ENCODE results near the gene IL17RE. TPM values are rescaled to one million over a fixed set of nuclear protein-coding genes. Genes with fewer than 3 reads are reported as not detected.

Gene IL17RE
- total and polyA plus RNA-seq, 8 donors, result 6.4 to 15.6 (median 9.6) TPM

DNA sequence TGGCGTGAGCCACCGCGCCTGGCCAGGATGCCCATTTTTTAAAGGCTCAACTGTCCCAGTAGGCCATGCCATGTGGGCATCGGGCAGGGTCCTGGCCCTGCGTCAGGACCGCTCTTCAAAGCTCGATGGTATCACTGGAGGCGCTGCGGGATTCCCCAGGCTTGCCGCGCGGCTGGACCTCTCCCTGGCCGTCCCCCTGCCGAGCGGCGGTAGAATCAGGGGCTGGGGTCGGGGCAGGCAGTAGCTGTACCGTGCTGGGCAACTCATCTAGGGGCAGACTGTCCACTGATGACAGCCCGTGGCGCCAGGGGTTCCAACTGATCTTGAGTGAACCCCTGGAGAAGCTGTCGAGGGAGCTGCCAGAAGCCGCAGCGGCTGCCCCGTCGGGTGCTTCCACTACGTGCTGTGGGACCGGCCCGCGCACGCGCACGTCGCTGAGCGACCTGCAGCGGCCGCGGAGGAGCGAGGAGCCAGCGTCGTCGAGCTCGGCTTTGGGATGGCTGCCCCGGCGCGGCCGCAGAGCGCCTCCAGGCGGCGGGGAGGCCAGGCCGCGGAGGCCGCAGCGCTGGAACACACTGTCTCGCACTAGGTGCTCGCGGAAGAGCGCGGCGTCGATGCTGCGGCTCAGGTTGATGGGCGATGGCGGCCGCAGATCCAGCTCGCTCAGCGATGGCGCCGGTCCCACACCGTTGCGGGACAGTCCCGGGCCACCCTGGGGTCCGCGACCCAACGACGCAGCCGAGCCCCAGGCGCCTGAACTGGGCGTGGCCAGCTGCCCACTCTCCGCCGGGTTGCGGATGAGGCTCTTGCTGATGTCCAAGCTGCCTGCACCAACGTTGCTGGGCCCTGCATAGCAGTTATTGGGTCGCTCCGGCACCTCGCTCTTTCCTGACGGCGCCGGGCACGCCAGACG is 43.7 kb downstream of the IL17RE start:
- H3K9me3 ChIP-seq, result no peaks in the 10 kb centered on the region
- FAIRE-seq (no peak), DNase-seq (peak; percentile 87 to 98 (median 94)), ATAC-seq (peak; percentile 92 to 95 (median 93))
- peak overlapping the region; percentile 67 to 75 (median 72) for H3K27ac ChIP-seq
- H3K4me3 ChIP-seq, result peak overlapping the region; percentile 23 to 77 (median 56)
- H3K36me3 ChIP-seq, result peaks cover 0 to 8% (median 0%) of the 10 kb centered on the region in 3 donors
- H3K4me1 ChIP-seq, result peaks cover 0 to 5% (median 0%) of the 10 kb centered on the region in 3 donors
- WGBS, 2 donors, result 2 to 3% methylated on average over 52 to 90 of the region's 90 CpGs
- H3K27me3 ChIP-seq, result no peaks in the 10 kb centered on the region
- intact Hi-C loops (cut with DNase I), result loop anchor here in 1 of 3 donors (10.0 kb wide), 1 partner anchor 278 kb away; no protein-coding TSS in a partner anchor
- TF ChIP-seq, protein P1, sequence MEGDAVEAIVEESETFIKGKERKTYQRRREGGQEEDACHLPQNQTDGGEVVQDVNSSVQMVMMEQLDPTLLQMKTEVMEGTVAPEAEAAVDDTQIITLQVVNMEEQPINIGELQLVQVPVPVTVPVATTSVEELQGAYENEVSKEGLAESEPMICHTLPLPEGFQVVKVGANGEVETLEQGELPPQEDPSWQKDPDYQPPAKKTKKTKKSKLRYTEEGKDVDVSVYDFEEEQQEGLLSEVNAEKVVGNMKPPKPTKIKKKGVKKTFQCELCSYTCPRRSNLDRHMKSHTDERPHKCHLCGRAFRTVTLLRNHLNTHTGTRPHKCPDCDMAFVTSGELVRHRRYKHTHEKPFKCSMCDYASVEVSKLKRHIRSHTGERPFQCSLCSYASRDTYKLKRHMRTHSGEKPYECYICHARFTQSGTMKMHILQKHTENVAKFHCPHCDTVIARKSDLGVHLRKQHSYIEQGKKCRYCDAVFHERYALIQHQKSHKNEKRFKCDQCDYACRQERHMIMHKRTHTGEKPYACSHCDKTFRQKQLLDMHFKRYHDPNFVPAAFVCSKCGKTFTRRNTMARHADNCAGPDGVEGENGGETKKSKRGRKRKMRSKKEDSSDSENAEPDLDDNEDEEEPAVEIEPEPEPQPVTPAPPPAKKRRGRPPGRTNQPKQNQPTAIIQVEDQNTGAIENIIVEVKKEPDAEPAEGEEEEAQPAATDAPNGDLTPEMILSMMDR (IDR thresholded peaks at IDR 0.05), result peak; percentile 54 to 73 (median 70)

DNA sequence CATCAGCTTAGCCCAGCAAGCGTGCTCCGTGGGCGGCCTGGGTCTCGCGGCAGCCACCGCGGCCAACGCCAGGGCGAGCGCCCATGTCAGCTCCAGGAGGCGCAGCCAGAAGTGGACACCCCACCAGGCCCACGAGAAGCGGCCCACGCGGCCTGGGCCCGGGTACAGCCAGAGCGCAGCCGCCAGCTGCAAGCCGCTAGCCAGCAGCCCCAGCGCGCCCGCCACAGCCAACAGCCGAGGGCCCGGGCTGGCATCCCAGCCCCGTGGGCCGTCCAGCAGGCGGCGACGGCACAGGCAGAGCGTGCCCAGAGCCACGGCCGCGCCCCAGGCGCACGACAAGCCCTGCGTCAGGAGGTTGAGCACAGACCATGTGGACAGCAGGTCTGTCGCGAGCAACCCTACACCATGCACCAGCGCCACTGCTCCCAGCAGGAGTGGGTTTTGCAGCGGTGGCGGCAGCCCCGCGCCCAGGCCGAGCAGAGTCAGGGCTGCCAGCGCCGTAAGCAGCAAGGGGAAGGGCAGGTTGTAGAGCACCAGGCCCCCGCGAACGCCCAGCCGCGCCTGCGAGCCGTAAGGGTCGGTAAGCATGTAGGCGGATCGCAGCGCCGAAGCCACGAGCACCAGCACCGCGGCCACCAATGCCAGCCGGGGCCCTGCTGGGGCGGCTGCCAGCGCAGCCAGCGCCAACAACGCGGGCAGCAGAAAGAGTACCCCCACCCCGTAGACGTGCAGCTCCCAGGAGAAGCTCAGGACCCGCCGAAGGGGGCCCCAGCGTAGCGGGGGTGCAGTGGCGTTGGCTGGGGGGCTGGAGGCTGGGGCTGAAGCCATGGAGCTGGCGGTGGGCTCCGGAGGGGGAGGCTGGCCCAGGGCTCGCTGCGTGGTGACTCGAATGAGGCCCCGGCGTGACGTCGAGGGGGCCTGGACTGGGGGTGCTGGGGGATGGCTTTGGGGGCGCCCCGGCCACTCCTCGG is 44.7 kb downstream of the IL17RE start:
- Histone ChIP-seq H3K4me1 (peaks cover 0 to 5% (median 0%) of the 10 kb centered on the region in 3 donors), H3K4me3 (peak overlapping the region; percentile 23 to 77 (median 56)), H3K36me3 (peaks cover 0 to 8% (median 0%) of the 10 kb centered on the region in 3 donors), H3K27me3 (no peaks in the 10 kb centered on the region), H3K27ac (peak overlapping the region; percentile 67 to 75 (median 72)), H3K9me3 (no peaks in the 10 kb centered on the region)
- DNase-seq (peak; percentile 75 to 94 (median 88)), ATAC-seq (peak; percentile 87 to 90 (median 88)), FAIRE-seq (no peak)
- intact Hi-C loops (cut with DNase I), result loop anchor here in 1 of 3 donors (10.0 kb wide), 1 partner anchor 277 kb away; no protein-coding TSS in a partner anchor
- 27 to 33% methylated on average over 78 to 86 of the region's 86 CpGs for WGBS, 2 donors
- TF ChIP-seq, protein P1 (IDR thresholded peaks at IDR 0.05), result peak; percentile 20 to 46 (median 46)

DNA sequence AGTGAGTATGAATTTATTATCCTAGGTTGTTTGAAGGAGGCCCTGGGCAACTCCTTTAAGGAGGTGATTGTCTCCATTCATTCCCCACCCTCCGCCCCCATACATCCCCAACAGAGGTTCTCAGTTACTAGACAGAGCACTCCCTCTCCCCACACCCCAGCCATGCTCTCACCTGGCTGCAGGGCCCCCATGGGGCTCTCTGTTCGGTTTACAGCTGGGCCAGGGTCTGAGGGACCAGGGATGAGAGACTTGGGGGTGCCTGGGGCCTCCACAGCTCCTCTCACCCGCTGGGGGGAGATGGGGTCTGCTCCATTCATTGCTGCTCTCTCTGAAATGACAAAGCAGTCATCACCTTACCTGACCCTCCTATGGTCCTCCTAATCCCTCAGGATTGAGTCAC is 45.9 kb downstream of the IL17RE start:
- TF ChIP-seq, protein P1 (IDR thresholded peaks at IDR 0.05), result no peak
- no peak for DNase-seq

DNA sequence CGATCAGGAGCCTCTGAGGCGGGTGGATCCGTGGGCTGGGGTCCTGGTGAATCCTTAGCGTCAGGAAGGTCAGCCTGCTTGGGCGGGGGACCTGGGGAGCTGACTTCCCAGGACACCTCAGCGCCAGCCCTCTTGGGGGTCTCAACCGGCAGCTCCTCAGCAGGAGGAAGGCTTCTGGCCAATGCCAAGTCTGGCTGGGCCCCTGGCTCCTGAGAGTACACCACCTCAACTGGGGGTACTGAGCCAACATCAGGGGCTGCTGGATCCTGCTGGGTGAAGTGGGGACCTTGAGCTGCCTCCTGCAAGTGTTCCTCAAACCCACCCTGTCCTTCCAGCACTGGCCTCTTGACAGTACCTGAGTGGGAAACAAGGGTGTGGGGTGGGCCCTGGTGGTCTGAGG is 46.5 kb downstream of the IL17RE start:
- Histone ChIP-seq H3K9me3 (no peaks in the 10 kb centered on the region), H3K27ac (no peak overlapping the region), H3K27me3 (no peaks in the 10 kb centered on the region), H3K36me3 (peaks cover 0 to 8% (median 0%) of the 10 kb centered on the region in 3 donors), H3K4me1 (peaks cover 0 to 5% (median 0%) of the 10 kb centered on the region in 3 donors), H3K4me3 (no peak overlapping the region)
- FAIRE-seq, result no peak
- peak in 2 of 6 donors; percentile 28 to 68 for DNase-seq
- intact Hi-C loops (cut with DNase I), result loop anchor here in 1 of 3 donors (10.0 kb wide), 1 partner anchor 276 kb away; no protein-coding TSS in a partner anchor
- ATAC-seq, result no peak
- TF ChIP-seq, protein P1 (IDR thresholded peaks at IDR 0.05), result no peak
- 88 to 91% methylated on average over 7 of the region's 7 CpGs for WGBS, 2 donors

More for the DNA sequence above, 45.9 kb downstream of the IL17RE start:
- Histone ChIP-seq H3K36me3 (peaks cover 0 to 8% (median 0%) of the 10 kb centered on the region in 3 donors), H3K27me3 (no peaks in the 10 kb centered on the region), H3K4me1 (peaks cover 0 to 5% (median 0%) of the 10 kb centered on the region in 3 donors), H3K9me3 (no peaks in the 10 kb centered on the region), H3K4me3 (no peak overlapping the region), H3K27ac (no peak overlapping the region)
- FAIRE-seq (no peak), ATAC-seq (no peak)
- intact Hi-C loops (cut with DNase I), result loop anchor here in 1 of 3 donors (10.0 kb wide), 1 partner anchor 276 kb away; no protein-coding TSS in a partner anchor
- WGBS, 2 donors, result 76 to 78% methylated on average over 3 of the region's 3 CpGs
